Endothelial cell of umbilical vein (primary cell): ENCODE measurements around the gene GUCA2A. TPM values are rescaled to one million over a fixed set of nuclear protein-coding genes. Genes with fewer than 3 reads are reported as not detected.

Experiments used
- BruUV-seq: library from RNA; stranded (reverse); fragments of 400-500 nt; replicated peaks from 2 replicates; lab custom pipeline; 2021; lab: Mats Ljungman, UMichigan
- CTCF ChIA-PET: fragments of 300-600, 350-600 bp; sonication (Branson Sonifier 250); formaldehyde crosslinking; loops from one replicate; lab custom pipeline; 2021; ENCODE audit warnings: antibody characterized with exemption, inconsistent platforms; lab: Charles Lee
- POLR2A ChIA-PET: fragments of 300-600, 350-600 bp; sonication (Branson Sonifier 250); formaldehyde crosslinking; loops from one replicate; lab custom pipeline; 2021; ENCODE audit warnings: antibody characterized with exemption, inconsistent platforms; lab: Charles Lee
- DNase-seq: peaks from one replicate; pipeline ENCODE4 v3.0.0-alpha.2; 2011; ENCODE audit warnings: low read depth, low spot score
- FAIRE-seq: peaks from 2 replicates; lab custom pipeline; 2011; peaks lifted over from hg19 to GRCh38; lab: Jason Lieb, UNC
- H2AFZ ChIP-seq: 2 replicates; pipeline ENCODE4 v1.6.0; 2012; ENCODE audit warnings: low read depth, low read length, control low read depth, inconsistent platforms
- H3K27ac ChIP-seq: 2 replicates; pipeline ENCODE4 v1.5.1; 2011; ENCODE audit warnings: low read depth, mild to moderate bottlenecking, control low read depth, low read length, moderate library complexity; ENCODE audit not compliant: insufficient read depth
- H3K27me3 ChIP-seq, 2 experiments: 2 replicates each; pipeline versions ENCODE4 v1.6.0 to v1.6.1; 2011; ENCODE audit warnings: low read length in 2 of 2, mixed read lengths in 1 of 2; ENCODE audit not compliant: control insufficient read depth in 2 of 2, insufficient read depth in 2 of 2
- H3K36me3 ChIP-seq, 2 experiments: 2 replicates in 1 of 2; 3 replicates in 1 of 2; pipeline ENCODE4 v1.5.1; 2011; ENCODE audit warnings: low read length in 2 of 2, mild to moderate bottlenecking in 1 of 2, moderate library complexity in 1 of 2; ENCODE audit not compliant: control insufficient read depth in 2 of 2, insufficient read depth in 2 of 2; ENCODE audit errors: extremely low read depth in 1 of 2
- H3K4me1 ChIP-seq: 3 replicates; pipeline ENCODE4 v1.5.1; 2011; ENCODE audit warnings: mild to moderate bottlenecking, low read length; ENCODE audit not compliant: control insufficient read depth, insufficient read depth; ENCODE audit errors: extremely low read depth
- H3K4me2 ChIP-seq: 2 replicates; pipeline ENCODE4 v1.6.1; 2011; ENCODE audit warnings: low read length, control low read depth, mixed read lengths; ENCODE audit not compliant: insufficient read depth
- H3K4me3 ChIP-seq, 3 experiments: fragments of 200-600 bp in 1 of 3; sonication (generic), shearing (Covaris generic) in 1 of 3; replicated peaks in 1 of 3; 2 replicates each; pipeline ENCODE4 v1.5.1; 2011 to 2016; ENCODE audit warnings: control low read depth in 3 of 3, low read length in 3 of 3, mild to moderate bottlenecking in 2 of 3, inconsistent platforms in 1 of 3, low read depth in 1 of 3, moderate library complexity in 1 of 3; ENCODE audit not compliant: insufficient read depth in 1 of 3
- H3K79me2 ChIP-seq: 2 replicates; pipeline ENCODE4 v1.6.0; 2012; ENCODE audit warnings: low read length, inconsistent platforms; ENCODE audit not compliant: control insufficient read depth, insufficient read depth
- H3K9ac ChIP-seq: replicated peaks from 2 replicates; pipeline ENCODE3; 2011; ENCODE audit warnings: low read length, control low read depth; ENCODE audit not compliant: insufficient read depth; ENCODE audit errors: extremely low read depth
- H3K9me1 ChIP-seq: replicated peaks from 3 replicates; pipeline ENCODE4 v1.6.0; 2011; ENCODE audit warnings: mild to moderate bottlenecking, low read length; ENCODE audit not compliant: control insufficient read depth, insufficient read depth; ENCODE audit errors: extremely low read depth
- H3K9me3 ChIP-seq: replicated peaks from 2 replicates; pipeline ENCODE4 v1.5.1; 2012; ENCODE audit warnings: low read length, inconsistent platforms; ENCODE audit not compliant: control insufficient read depth, insufficient read depth
- H4K20me1 ChIP-seq: replicated peaks from 2 replicates; pipeline ENCODE3; 2011; ENCODE audit warnings: mild to moderate bottlenecking, low read length; ENCODE audit not compliant: control insufficient read depth, insufficient read depth; ENCODE audit errors: extremely low read depth
- CTCF ChIP-seq, 2 donors: IDR thresholded peaks; 1 replicate in 1 of 2; 2 replicates in 1 of 2; pipeline ENCODE4 v1.5.1; 2011; ENCODE audit warnings: low read length in 2 of 2, mild to moderate bottlenecking in 2 of 2, moderate library complexity in 2 of 2, control low read depth in 1 of 2, inconsistent platforms in 1 of 2, low read depth in 1 of 2; ENCODE audit not compliant: insufficient read depth in 1 of 2; ENCODE audit errors: extremely low read depth in 1 of 2
- EZH2 ChIP-seq: IDR thresholded peaks from 2 replicates; pipeline ENCODE4 v1.6.1; 2012; ENCODE audit warnings: borderline replicate concordance, low read depth, mild to moderate bottlenecking, moderate library complexity, low read length, inconsistent platforms; ENCODE audit not compliant: severe bottlenecking
- FOS ChIP-seq: IDR thresholded peaks from 2 replicates; pipeline ENCODE4 v1.6.1; 2011; ENCODE audit warnings: mild to moderate bottlenecking, low read length, moderate library complexity, borderline replicate concordance; ENCODE audit not compliant: insufficient read depth
- GATA2 ChIP-seq: IDR thresholded peaks from 2 replicates; pipeline ENCODE4 v1.7.0; 2011; ENCODE audit warnings: low read depth, mild to moderate bottlenecking, moderate library complexity, mixed read lengths, low read length; ENCODE audit not compliant: insufficient read length, insufficient read depth
- JUN ChIP-seq: IDR thresholded peaks from 2 replicates; pipeline ENCODE4 v1.6.1; 2011; ENCODE audit warnings: borderline replicate concordance, low read depth; ENCODE audit not compliant: insufficient read length, insufficient read depth
- MAX ChIP-seq: IDR thresholded peaks from 2 replicates; pipeline ENCODE4 v1.6.1; 2011; ENCODE audit not compliant: insufficient read depth, insufficient read length
- MYC ChIP-seq: IDR thresholded peaks from one replicate; pipeline ENCODE4 v1.6.1; 2011; ENCODE audit warnings: mild to moderate bottlenecking, low read depth, low read length
- POLR2A ChIP-seq: IDR thresholded peaks from 2 replicates; pipeline ENCODE4 v1.6.1; 2012; ENCODE audit warnings: low read depth, mild to moderate bottlenecking, control low read depth, low read length
- POLR2AphosphoS5 ChIP-seq: IDR thresholded peaks from 2 replicates; pipeline ENCODE4 v1.6.1; 2012; ENCODE audit warnings: low read depth, mild to moderate bottlenecking, control low read depth, low read length, moderate library complexity; ENCODE audit not compliant: insufficient read depth
- dilution Hi-C: fragments of 300-500 bp; cut with MboI; formaldehyde crosslinking; loops from one replicate; pipeline ENCODE4 v1.15.0; 2019; ENCODE audit warnings: low sequenced_read_pairs; ENCODE audit not compliant: extremely low pct_ligation_motif_present
- intact Hi-C: fragments of 100-400 bp; cut with micrococcal nuclease; formaldehyde crosslinking; loops from one replicate; pipeline ENCODE4 v1.10.0; 2022
- polyA plus RNA-seq, 4 experiments: library from polyadenylated mRNA; depleted of rRNA in 3 of 4; stranded (reverse) in 3 of 4; unstranded in 1 of 4; fragments of >200 nt; gene quantifications; 2 replicates each; pipeline versions ENCODE4 v1.2.1 to v1.2.3, GENCODE V29; 2011 to 2012; ENCODE audit warnings: missing spikeins in 1 of 4
- total RNA-seq: library from RNA; stranded (reverse); gene quantifications from 2 replicates; pipeline ENCODE4 v1.2.3, GENCODE V29; 2021

The GUCA2A gene
- total and polyA plus RNA-seq, 2 donors (not counting 3 experiments of a cell fraction or from before 2014, with no cell fraction given), result not detected

GRCh38 chr1:42154685-42155084 is 9.9 kb downstream of the GUCA2A start:
- CTCF ChIA-PET, result interaction anchor here (2.0 kb wide), 1 partner anchor 7 kb away, joined by 11 read pairs; no protein-coding TSS in a partner anchor
- FAIRE-seq (no peak), DNase-seq (no peak)
- Histone ChIP-seq H3K27ac (no peak overlapping the region), H4K20me1 (no peaks in the 10 kb centered on the region), H3K27me3 (peaks cover 3 to 6% of the 10 kb centered on the region in 2 experiments), H2AFZ (no peak overlapping the region), H3K4me1 (no peaks in the 10 kb centered on the region), H3K79me2 (no peaks in the 10 kb centered on the region), H3K36me3 (no peaks in the 10 kb centered on the region), H3K4me3 (no peak overlapping the region), H3K4me2 (no peak overlapping the region), H3K9me3 (no peaks in the 10 kb centered on the region), H3K9ac (no peak overlapping the region), H3K9me1 (no peaks in the 10 kb centered on the region)
- POLR2A ChIA-PET, result no interaction called here
- dilution Hi-C loops (no loop called here), intact Hi-C loops (no loop called here)
- BruUV-seq, result no TSS peak
- TF ChIP-seq CTCF (IDR thresholded peaks at IDR 0.05; ENCODE audit: extremely low read depth in 1 of 2, insufficient read depth in 1 of 2, low read depth in 1 of 2, low read length in 2 of 2) (no peak), JUN (no peak), FOS (no peak), MAX (no peak), MYC (no peak), POLR2AphosphoS5 (no peak), EZH2 (no peak), POLR2A (no peak), GATA2 (no peak)
